GM23338 (cell line): Measurements from ENCODE around the gene CDKAL1. TPM values are rescaled to one million over a fixed set of nuclear protein-coding genes. Genes with fewer than 3 reads are reported as not detected.

Experiments used
- ATAC-seq: fragments of 200-7000 bp; cut with Tn5 transposase; 3 replicates; pipeline ENCODE4 v1.9.1; 2020
- DNase-seq: peaks from one replicate; pipeline ENCODE4 v3.0.0-alpha.2; 2015; ENCODE audit warnings: low spot score
- H2AFZ ChIP-seq: fragments of 200-600 bp; sonication (generic); 2 replicates; pipeline ENCODE4 v1.8.0; 2016; ENCODE audit warnings: antibody characterized with exemption, mild to moderate bottlenecking, moderate library complexity
- H3F3A ChIP-seq: fragments of 200-600 bp; sonication (generic); replicated peaks from 2 replicates; pipeline ENCODE4 v1.8.0; 2017; ENCODE audit warnings: antibody characterized with exemption, mixed run types, low read depth
- H3K27ac ChIP-seq: fragments of 200-600 bp; sonication (generic); 2 replicates; pipeline ENCODE4 v1.6.1; 2016; ENCODE audit warnings: low read depth
- H3K27me3 ChIP-seq: fragments of 200-600 bp; sonication (generic); 2 replicates; pipeline ENCODE4 v1.8.0; 2016; ENCODE audit warnings: mild to moderate bottlenecking, mixed run types, moderate library complexity; ENCODE audit not compliant: insufficient read depth
- H3K36me3 ChIP-seq: fragments of 200-600 bp; sonication (generic); 2 replicates; pipeline ENCODE4 v1.8.0; 2016; ENCODE audit warnings: mild to moderate bottlenecking; ENCODE audit not compliant: insufficient read depth
- H3K4me1 ChIP-seq: fragments of 200-600 bp; sonication (generic); 2 replicates; pipeline ENCODE4 v1.8.0; 2016; ENCODE audit warnings: mild to moderate bottlenecking, moderate library complexity; ENCODE audit not compliant: insufficient read depth
- H3K4me2 ChIP-seq: fragments of 200-600 bp; sonication (generic); 2 replicates; pipeline ENCODE4 v1.7.1; 2017; ENCODE audit warnings: mixed run types
- H3K4me3 ChIP-seq: fragments of 200-600 bp; sonication (generic); 2 replicates; pipeline ENCODE4 v1.6.1; 2016; ENCODE audit warnings: mixed run types
- H3K79me2 ChIP-seq: fragments of 200-600 bp; sonication (generic); replicated peaks from 2 replicates; pipeline ENCODE4 v1.8.0; 2017; ENCODE audit warnings: mild to moderate bottlenecking; ENCODE audit not compliant: insufficient read depth
- H3K9me2 ChIP-seq: fragments of 200-600 bp; sonication (generic); 2 replicates; pipeline ENCODE4 v1.8.0; 2017; ENCODE audit not compliant: insufficient read depth
- H4K20me1 ChIP-seq: fragments of 200-600 bp; sonication (generic); replicated peaks from 2 replicates; pipeline ENCODE4 v1.8.0; 2017; ENCODE audit warnings: mild to moderate bottlenecking; ENCODE audit not compliant: insufficient read depth
- H3K27ac Mint-ChIP-seq: 2 replicates; pipeline ENCODE4 v1.8.0; 2020; ENCODE audit warnings: inconsistent platforms, mild to moderate bottlenecking, moderate library complexity, mixed read lengths
- H3K27me3 Mint-ChIP-seq: 3 replicates; pipeline ENCODE4 v1.8.0; 2022; ENCODE audit warnings: low read depth, mild to moderate bottlenecking, moderate library complexity, mixed read lengths, inconsistent platforms; ENCODE audit not compliant: insufficient read depth, poor library complexity
- H3K36me3 Mint-ChIP-seq: 3 replicates; pipeline ENCODE4 v1.8.0; 2021; ENCODE audit warnings: low read depth, mild to moderate bottlenecking, inconsistent platforms, moderate library complexity, mixed read lengths
- H3K4me1 Mint-ChIP-seq: 3 replicates; pipeline ENCODE4 v1.8.0; 2020; ENCODE audit warnings: mild to moderate bottlenecking, inconsistent platforms, mixed read lengths
- H3K4me3 Mint-ChIP-seq: 3 replicates; pipeline ENCODE4 v1.8.0; 2021; ENCODE audit warnings: moderate library complexity, mild to moderate bottlenecking, inconsistent platforms, mixed read lengths
- H3K9me3 Mint-ChIP-seq: 3 replicates; pipeline ENCODE4 v1.8.0; 2020; ENCODE audit warnings: moderate library complexity, mild to moderate bottlenecking, inconsistent platforms, mixed read lengths
- EZH2 ChIP-seq: fragments of 200-600 bp; sonication (generic); IDR thresholded peaks from one replicate; pipeline ENCODE4 v1.8.0; 2017; ENCODE audit warnings: antibody characterized with exemption, mild to moderate bottlenecking, low read depth; ENCODE audit not compliant: unreplicated experiment
- REST ChIP-seq: IDR thresholded peaks from one replicate; pipeline ENCODE4 v1.6.1; 2018; ENCODE audit warnings: antibody characterized with exemption; ENCODE audit not compliant: unreplicated experiment
- ZNF114 ChIP-seq: fragments of 250-450 bp; sonication (Bioruptor Pico); IDR thresholded peaks from 2 replicates; pipeline ENCODE4 v1.5.0; 2020; ENCODE audit warnings: mild to moderate bottlenecking, moderate library complexity
- ZNF462 ChIP-seq: fragments of 250-450 bp; sonication (Bioruptor Pico); IDR thresholded peaks from 2 replicates; pipeline ENCODE4 v1.5.0; 2020; ENCODE audit warnings: mild to moderate bottlenecking, moderate library complexity
- polyA plus RNA-seq: library from polyadenylated mRNA; unstranded; fragments of >200 nt; fragmentation: Nextera tagmentation; extraction: Ambion mirVana; gene quantifications from 2 replicates; pipeline ENCODE4 v1.2.1, GENCODE V29; 2016
- total RNA-seq: library from RNA; depleted of rRNA; stranded (reverse); fragments of >200 nt; shearing (Covaris generic); gene quantifications from 2 replicates; pipeline ENCODE4 v1.2.3, GENCODE V29; 2014

The CDKAL1 gene
- total and polyA plus RNA-seq, 2 experiments from 2014 or later = 17.8 to 35.0 TPM

DNA sequence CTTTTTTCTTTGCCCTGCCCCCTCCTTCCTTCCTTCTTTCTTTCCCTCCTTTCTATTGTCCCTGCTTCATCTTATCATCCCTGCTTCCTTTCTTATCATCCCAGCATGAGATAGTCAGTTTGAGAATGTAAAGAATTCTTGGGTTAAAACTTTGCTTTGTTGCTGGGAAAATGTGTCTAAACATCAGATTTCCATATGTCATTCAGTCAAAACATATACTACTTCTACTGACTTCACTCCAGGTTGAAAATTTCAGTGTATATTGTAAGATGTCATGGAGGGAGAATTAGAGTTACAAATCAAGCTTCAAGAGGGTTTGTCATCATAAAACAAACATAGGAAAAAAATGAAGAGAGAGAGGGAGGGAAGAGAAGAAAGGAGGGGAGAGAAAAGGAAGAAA, 700.9 kb downstream of the CDKAL1 start:
- H2AFZ ChIP-seq = no peak overlapping the region
- peak overlapping the region; percentile 10; the same call in 1 of the 2 replicates for H3K4me2 ChIP-seq
- TF ChIP-seq ZNF462 (CRISPR knock-in tag) (no peak), REST (no peak), EZH2 (no peak), ZNF114 (no peak)
- no peaks in the 10 kb centered on the region for H3F3A ChIP-seq
- H3K36me3 Mint-ChIP-seq = peaks cover 52% of the 10 kb centered on the region
- H3K36me3 ChIP-seq = no peaks in the 10 kb centered on the region
- peaks cover 17% of the 10 kb centered on the region for H3K4me1 Mint-ChIP-seq
- H3K9me2 ChIP-seq = peaks cover 5% of the 10 kb centered on the region; the same call in 1 of the 2 replicates
- H3K4me1 ChIP-seq = 0 out of 2 replicates have a peak, but pooled peaks cover 15% of the 10 kb centered on the region
- no peak overlapping the region for H3K4me3 Mint-ChIP-seq
- no peaks in the 10 kb centered on the region for H3K27me3 Mint-ChIP-seq
- H3K27ac ChIP-seq = no peak overlapping the region
- ATAC-seq = no peak
- H4K20me1 ChIP-seq = no peaks in the 10 kb centered on the region
- H3K27me3 ChIP-seq = no peaks in the 10 kb centered on the region
- no peak overlapping the region for H3K27ac Mint-ChIP-seq
- H3K79me2 ChIP-seq = no peaks in the 10 kb centered on the region
- peak; percentile 37 for DNase-seq
- H3K9me3 Mint-ChIP-seq = peaks cover 22% of the 10 kb centered on the region
- H3K4me3 ChIP-seq = no peak overlapping the region
